A549 (cell line): Measurements from ENCODE around the gene HPCAL1.

ENCODE experiments used
- CBX8 ChIP-seq: fragments of 200-600 bp; sonication (generic); IDR thresholded peaks from 2 replicates; pipeline ENCODE4 v1.6.1; 2016
- EP300 ChIP-seq, 2 experiments: fragments of >200 bp; sonication (Bioruptor Twin); formaldehyde crosslinking; IDR thresholded peaks; 2 replicates in 1 of 2; 3 replicates in 1 of 2; pipeline ENCODE4 v1.6.1; 2016 to 2017
- FOXS1 ChIP-seq: fragments of 250-450 bp; sonication (Bioruptor Pico); IDR thresholded peaks from 2 replicates; pipeline ENCODE4 v1.5.0; 2020; ENCODE audit warnings: mild to moderate bottlenecking, moderate library complexity
- HDAC2 ChIP-seq: fragments of 200-600 bp; sonication (generic); IDR thresholded peaks from 2 replicates; pipeline ENCODE4 v1.6.1; 2016
- HOXB13 ChIP-seq: fragments of 250-450 bp; sonication (Bioruptor Pico); IDR thresholded peaks from 2 replicates; pipeline ENCODE4 v1.5.0; 2020; ENCODE audit warnings: low read depth, mild to moderate bottlenecking, moderate library complexity
- MAZ ChIP-seq: fragments of 150-350 bp; IDR thresholded peaks from 2 replicates; pipeline ENCODE4 v1.6.1; 2014; ENCODE audit warnings: antibody characterized with exemption, low read depth, low read length, borderline replicate concordance
- MYC ChIP-seq: IDR thresholded peaks from 2 replicates; pipeline ENCODE4 v1.6.1; 2012; ENCODE audit warnings: mild to moderate bottlenecking, inconsistent platforms, low read length, improper control_type of control experiment, borderline replicate concordance
- NR3C1 ChIP-seq: fragments of >200 bp; sonication (Bioruptor Twin); formaldehyde crosslinking; IDR thresholded peaks from 3 replicates; pipeline ENCODE4 v1.6.1; 2017
- TF ChIP-seq, protein P1 (sequence below): fragments of >200 bp; sonication (Bioruptor Twin); formaldehyde crosslinking; IDR thresholded peaks from 3 replicates; pipeline ENCODE4 v1.5.1; 2016

DNA sequence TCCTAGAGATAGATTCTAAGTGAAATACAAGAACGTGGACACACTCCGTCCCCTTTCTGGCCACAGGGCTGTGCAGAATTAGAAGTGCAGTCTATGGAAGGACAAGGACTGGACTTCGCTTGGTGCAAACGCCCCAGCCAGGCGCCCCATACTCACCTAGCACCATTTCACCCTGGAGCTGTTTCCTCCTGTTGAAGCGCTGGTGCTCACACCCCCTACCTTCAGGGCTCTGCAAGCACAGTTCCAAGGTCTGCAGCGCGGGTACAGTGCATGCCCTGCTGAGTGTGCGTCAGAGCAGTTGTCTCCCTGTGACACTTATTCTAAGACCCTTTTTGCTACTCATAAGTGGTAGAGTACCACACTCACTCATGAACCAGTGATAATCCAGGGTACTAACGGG, 3.0 kb downstream of the HPCAL1 start:
- TF ChIP-seq FOXS1 (CRISPR knock-in tag) = no peak
- TF ChIP-seq CBX8 = no peak
- no peak for TF ChIP-seq HOXB13 (CRISPR knock-in tag)
- TF ChIP-seq, protein P1, sequence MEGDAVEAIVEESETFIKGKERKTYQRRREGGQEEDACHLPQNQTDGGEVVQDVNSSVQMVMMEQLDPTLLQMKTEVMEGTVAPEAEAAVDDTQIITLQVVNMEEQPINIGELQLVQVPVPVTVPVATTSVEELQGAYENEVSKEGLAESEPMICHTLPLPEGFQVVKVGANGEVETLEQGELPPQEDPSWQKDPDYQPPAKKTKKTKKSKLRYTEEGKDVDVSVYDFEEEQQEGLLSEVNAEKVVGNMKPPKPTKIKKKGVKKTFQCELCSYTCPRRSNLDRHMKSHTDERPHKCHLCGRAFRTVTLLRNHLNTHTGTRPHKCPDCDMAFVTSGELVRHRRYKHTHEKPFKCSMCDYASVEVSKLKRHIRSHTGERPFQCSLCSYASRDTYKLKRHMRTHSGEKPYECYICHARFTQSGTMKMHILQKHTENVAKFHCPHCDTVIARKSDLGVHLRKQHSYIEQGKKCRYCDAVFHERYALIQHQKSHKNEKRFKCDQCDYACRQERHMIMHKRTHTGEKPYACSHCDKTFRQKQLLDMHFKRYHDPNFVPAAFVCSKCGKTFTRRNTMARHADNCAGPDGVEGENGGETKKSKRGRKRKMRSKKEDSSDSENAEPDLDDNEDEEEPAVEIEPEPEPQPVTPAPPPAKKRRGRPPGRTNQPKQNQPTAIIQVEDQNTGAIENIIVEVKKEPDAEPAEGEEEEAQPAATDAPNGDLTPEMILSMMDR = no peak
- no peak for TF ChIP-seq EP300 (IDR thresholded peaks at IDR 0.05)
- no peak for TF ChIP-seq MYC
- TF ChIP-seq HDAC2 = no peak
- no peak for TF ChIP-seq MAZ
- no peak for TF ChIP-seq NR3C1
